Stomach (tissue), 9 donors: ENCODE data around the gene PDLIM3. TPM values are rescaled to one million over a fixed set of nuclear protein-coding genes. Genes with fewer than 3 reads are reported as not detected.

ENCODE experiments used
- DNase-seq, 2 donors: peaks; one replicate each; pipeline versions ENCODE4 v3.0.0 to v3.0.0-alpha.2; 2013 to 2019
- H3K27ac ChIP-seq, 5 donors: fragments of 200-600 bp in 4 of 5; sonication (generic) in 4 of 5; one replicate each; pipeline ENCODE4 v1.5.1; 2013 to 2019; ENCODE audit warnings: mild to moderate bottlenecking in 1 of 5, moderate library complexity in 1 of 5
- H3K27me3 ChIP-seq, 3 donors: fragments of 200-600 bp; sonication (generic); one replicate each; pipeline ENCODE4 v1.5.1; 2017 to 2019; ENCODE audit warnings: mixed run types in 1 of 3
- H3K36me3 ChIP-seq, 4 donors: fragments of 200-600 bp; sonication (generic); 1 replicate in 3 of 4; 2 replicates in 1 of 4; pipeline ENCODE4 v1.5.1; 2016 to 2019
- H3K4me1 ChIP-seq, 4 donors: fragments of 200-600 bp; sonication (generic); one replicate each; pipeline ENCODE4 v1.5.1; 2016 to 2019
- H3K4me3 ChIP-seq, 4 donors: fragments of 200-600 bp; sonication (generic) in 3 of 4; one replicate each; pipeline ENCODE4 v1.5.1; 2016 to 2019; ENCODE audit warnings: mild to moderate bottlenecking in 1 of 4
- H3K9me3 ChIP-seq, 4 donors: fragments of 200-600 bp; sonication (generic); one replicate each; pipeline ENCODE4 v1.5.1; 2016 to 2019
- CTCF ChIP-seq, 7 experiments: fragments of 450-650 bp in 4 of 7; fragments of 200-600 bp in 3 of 7; sonication (generic) in 3 of 7; IDR thresholded peaks; one replicate each; pipeline ENCODE4 v1.5.1; 2016 to 2019; ENCODE audit warnings: antibody characterized with exemption in 7 of 7, control low read depth in 2 of 7, mild to moderate bottlenecking in 1 of 7
- EP300 ChIP-seq: sonication (generic); formaldehyde crosslinking; IDR thresholded peaks from one replicate; pipeline ENCODE4 v1.6.1; 2017; ENCODE audit warnings: antibody characterized with exemption
- POLR2A ChIP-seq, 4 donors: fragments of 450-650 bp; IDR thresholded peaks; one replicate each; pipeline ENCODE4 v1.6.1; 2016; ENCODE audit warnings: antibody characterized with exemption in 4 of 4, control low read depth in 2 of 4, mild to moderate bottlenecking in 1 of 4, moderate library complexity in 1 of 4
- POLR2AphosphoS5 ChIP-seq, 3 donors: sonication (generic); formaldehyde crosslinking; IDR thresholded peaks; one replicate each; pipeline ENCODE4 v1.6.1; 2016; ENCODE audit warnings: antibody characterized with exemption in 3 of 3
- WGBS, 5 donors: extraction: QIAGEN DNeasy Blood & Tissue Kit in 3 of 5; methylation state at CpG; one replicate each; pipeline versions ENCODE4 v1.1.5 to v1.1.7; 2013 to 2018; 5-methylcytosine and 5-hydroxymethylcytosine counted together
- intact Hi-C: fragments of 100-400 bp; cut with DNase I; formaldehyde crosslinking; loops from one replicate; pipeline ENCODE4 v1.15.1; 2023; ENCODE audit warnings: low total_unique reads
- polyA plus RNA-seq, 3 donors: library from polyadenylated mRNA; stranded (reverse); fragments of 200-250 nt; gene quantifications; one replicate each; pipeline ENCODE4 v1.2.3, GENCODE V29; 2013
- total RNA-seq, 5 donors: library from RNA; depleted of rRNA; stranded (reverse); fragments of >200 nt; gene quantifications; one replicate each; pipeline versions ENCODE4 v1.1.0 to v1.2.3, GENCODE V29; 2014 to 2016
- donor health status: healthy with polysubstance abuse.
- donor health status: Bipolar disorder and iron deficiency.
- donor health status: healthy.

The PDLIM3 gene
- total and polyA plus RNA-seq, 8 donors, result 73.9 to 755 (median 108) TPM

GRCh38 chr4:185470501-185471195 lies 64.7 kb downstream of the PDLIM3 start:
- intact Hi-C loops, result loop anchor here (10.0 kb wide), 1 partner anchor 124 kb away; no protein-coding TSS in a partner anchor

GRCh38 chr4:185469580-185470154 lies 65.6 kb downstream of the PDLIM3 start:
- DNase-seq, result peak in 1 of 2 donors; percentile 10
- no peak for TF ChIP-seq POLR2AphosphoS5 (IDR thresholded peaks at IDR 0.05)
- no peak for TF ChIP-seq EP300
- TF ChIP-seq POLR2A (IDR thresholded peaks at IDR 0.05), result no peak
- TF ChIP-seq CTCF (IDR thresholded peaks at IDR 0.05), result no peak
- Histone ChIP-seq H3K4me3 (peak overlapping the region in 1 of 4 donors; percentile 96), H3K4me1 (peaks cover 0 to 35% (median 20%) of the 10 kb centered on the region in 4 donors), H3K9me3 (no peaks in the 10 kb centered on the region), H3K27me3 (no peaks in the 10 kb centered on the region), H3K27ac (no peak overlapping the region), H3K36me3 (no peaks in the 10 kb centered on the region)
- intact Hi-C loops, result loop anchor here (10.0 kb wide), 1 partner anchor 125 kb away; no protein-coding TSS in a partner anchor
- WGBS, 5 donors, result 70 to 81% (median 70%) methylated on average over 9 of the region's 9 CpGs

More at GRCh38 chr4:185470501-185471195, 64.7 kb downstream of the PDLIM3 start:
- H3K9me3 ChIP-seq, result no peaks in the 10 kb centered on the region
- H3K4me3 ChIP-seq, result peak overlapping the region; percentile 63 to 96 (median 92)
- H3K27ac ChIP-seq, result peak overlapping the region; percentile 58 to 88 (median 75)
- TF ChIP-seq POLR2A (IDR thresholded peaks at IDR 0.05), result no peak
- TF ChIP-seq POLR2AphosphoS5 (IDR thresholded peaks at IDR 0.05), result peak in 2 of 3 donors; percentile 2 to 3
- no peak for TF ChIP-seq EP300
- TF ChIP-seq CTCF (IDR thresholded peaks at IDR 0.05), result no peak
- no peaks in the 10 kb centered on the region for H3K36me3 ChIP-seq
- peak; percentile 76 to 83 for DNase-seq
- no peaks in the 10 kb centered on the region for H3K27me3 ChIP-seq
- peaks cover 0 to 26% (median 17%) of the 10 kb centered on the region in 4 donors for H3K4me1 ChIP-seq
- WGBS, 5 donors, result 1 to 3% (median 2%) methylated on average over 24 to 41 of the region's 41 CpGs

GRCh38 chr4:185468999-185469398 lies 66.3 kb downstream of the PDLIM3 start:
- H3K4me1 ChIP-seq, result peaks cover 0 to 35% (median 20%) of the 10 kb centered on the region in 4 donors
- no peaks in the 10 kb centered on the region for H3K36me3 ChIP-seq
- 77 to 83% (median 80%) methylated on average over 2 of the region's 2 CpGs for WGBS, 5 donors
- H3K9me3 ChIP-seq, result no peaks in the 10 kb centered on the region
- no peak for DNase-seq
- intact Hi-C loops, result no loop called here
- H3K4me3 ChIP-seq, result no peak overlapping the region
- no peaks in the 10 kb centered on the region for H3K27me3 ChIP-seq
- TF ChIP-seq POLR2A (IDR thresholded peaks at IDR 0.05) (no peak), EP300 (no peak), POLR2AphosphoS5 (IDR thresholded peaks at IDR 0.05) (no peak), CTCF (IDR thresholded peaks at IDR 0.05) (no peak)
- H3K27ac ChIP-seq, result no peak overlapping the region

DNA sequence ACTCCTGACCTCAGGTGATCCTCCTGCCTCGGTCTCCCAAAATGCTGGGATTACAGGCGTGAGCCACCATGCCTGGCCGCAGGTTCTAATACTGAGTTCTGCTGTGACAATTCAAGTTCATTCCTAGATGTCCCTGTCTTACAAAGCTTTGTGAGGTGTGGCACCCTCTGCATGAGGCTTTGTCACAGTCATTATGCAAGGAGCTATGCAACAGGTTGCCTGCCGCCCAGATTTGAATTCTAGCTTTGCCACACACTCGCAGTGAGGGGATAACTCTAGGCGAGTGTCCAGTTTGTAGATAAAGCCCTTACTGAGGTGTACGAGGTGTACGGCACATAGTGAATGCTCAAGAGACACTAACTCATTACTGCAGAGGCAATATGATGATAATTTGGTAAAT lies 67.3 kb downstream of the PDLIM3 start:
- no peak overlapping the region for H3K27ac ChIP-seq
- no peaks in the 10 kb centered on the region for H3K36me3 ChIP-seq
- H3K9me3 ChIP-seq, result no peaks in the 10 kb centered on the region
- TF ChIP-seq CTCF (IDR thresholded peaks at IDR 0.05), result no peak
- TF ChIP-seq POLR2AphosphoS5 (IDR thresholded peaks at IDR 0.05), result no peak
- TF ChIP-seq POLR2A (IDR thresholded peaks at IDR 0.05), result no peak
- TF ChIP-seq EP300, result no peak
- H3K27me3 ChIP-seq, result no peaks in the 10 kb centered on the region
- no peak for DNase-seq
- no peak overlapping the region for H3K4me3 ChIP-seq
- peaks cover 0 to 35% (median 20%) of the 10 kb centered on the region in 4 donors for H3K4me1 ChIP-seq
- intact Hi-C loops, result no loop called here
- 89 to 94% (median 90%) methylated on average over 8 of the region's 8 CpGs for WGBS, 5 donors
